Tibial artery (tissue), 4 donors: Measurements from ENCODE around the gene SATB2.
A peak's percentile ranks its signal among the peaks of the same experiment; 100 is the strongest.

Source experiments
- DNase-seq, 2 donors: peaks; one replicate each; pipeline ENCODE4 v3.0.0-alpha.2; 2019
- H3K27ac ChIP-seq, 2 donors: fragments of 200-600 bp; sonication (generic) in 1 of 2; 1 replicate in 1 of 2; 2 replicates in 1 of 2; pipeline ENCODE4 v1.5.1; 2018 to 2019; ENCODE audit warnings: mild to moderate bottlenecking in 1 of 2
- H3K27me3 ChIP-seq, 2 donors: fragments of 200-600 bp; sonication (generic) in 1 of 2; one replicate each; pipeline versions ENCODE4 v1.5.1 to v1.6.0; 2016 to 2019
- H3K36me3 ChIP-seq, 3 donors: fragments of 200-600 bp; sonication (generic) in 2 of 3; one replicate each; pipeline ENCODE4 v1.5.1; 2016 to 2019; ENCODE audit warnings: mild to moderate bottlenecking in 2 of 3
- H3K4me1 ChIP-seq, 4 donors: fragments of 200-600 bp; sonication (generic) in 2 of 4; 1 replicate in 3 of 4; 2 replicates in 1 of 4; pipeline ENCODE4 v1.5.1; 2016 to 2019
- H3K4me3 ChIP-seq, 2 donors: fragments of 200-600 bp; sonication (generic) in 1 of 2; 1 replicate in 1 of 2; 2 replicates in 1 of 2; pipeline ENCODE4 v1.5.1; 2018 to 2019; ENCODE audit warnings: mild to moderate bottlenecking in 2 of 2
- H3K9me3 ChIP-seq, 3 donors: fragments of 200-600 bp; sonication (generic) in 1 of 3; one replicate each; pipeline ENCODE4 v1.5.1; 2016 to 2019
- intact Hi-C: fragments of 100-400 bp; cut with DNase I; formaldehyde crosslinking; loops from one replicate; pipeline ENCODE4 v1.15.0; 2023; ENCODE audit warnings: low total_unique reads
- TF ChIP-seq, protein P1 (sequence below), 2 experiments: fragments of 200-600 bp in 1 of 2; fragments of 450-650 bp in 1 of 2; IDR thresholded peaks; one replicate each; pipeline ENCODE4 v1.5.1; 2017 to 2019; ENCODE audit warnings: antibody characterized with exemption in 2 of 2, mild to moderate bottlenecking in 1 of 2, moderate library complexity in 1 of 2

SATB2 gene

DNA sequence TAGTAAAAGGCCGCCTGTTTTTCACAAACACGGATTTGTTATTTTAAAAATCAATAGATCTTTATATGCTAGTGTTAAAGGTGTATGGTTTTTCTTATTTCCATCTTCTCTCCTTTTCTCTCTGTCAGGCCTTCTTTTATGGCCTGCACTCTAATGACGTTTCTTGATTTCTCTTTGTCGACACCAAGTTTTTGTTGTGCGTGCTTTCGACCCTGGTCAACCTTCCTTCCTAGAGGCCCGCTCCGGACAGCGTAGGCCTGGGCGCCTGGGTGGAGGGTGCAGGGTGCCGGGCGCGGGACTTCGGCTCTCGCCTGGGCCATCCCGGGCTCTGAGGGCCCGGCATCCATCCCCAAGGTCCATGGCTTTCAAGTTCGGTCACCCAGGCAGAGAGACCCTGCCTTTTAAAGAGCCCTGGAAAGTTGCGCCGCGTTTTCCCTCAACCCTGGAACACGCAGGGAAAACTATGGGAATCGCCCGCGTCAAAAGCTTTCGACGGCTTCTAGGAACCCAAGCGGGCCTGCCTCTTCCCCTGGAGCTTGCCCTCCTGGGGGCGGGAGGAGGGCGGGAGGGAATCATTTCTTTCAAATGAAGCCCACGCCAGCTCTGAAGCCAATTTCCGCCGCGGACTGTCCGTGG, 4.1 kb upstream of the SATB2 start:
- no peaks in the 10 kb centered on the region for H3K36me3 ChIP-seq
- peaks cover 0 to 3% (median 0%) of the 10 kb centered on the region in 3 donors for H3K9me3 ChIP-seq
- peaks cover 10 to 72% of the 10 kb centered on the region in 2 donors for H3K27me3 ChIP-seq
- no peak for DNase-seq
- intact Hi-C loops, result no loop called here
- peaks cover 0 to 49% (median 45%) of the 10 kb centered on the region in 4 donors for H3K4me1 ChIP-seq
- no peak overlapping the region for H3K4me3 ChIP-seq
- no peak overlapping the region for H3K27ac ChIP-seq
- TF ChIP-seq, protein P1, sequence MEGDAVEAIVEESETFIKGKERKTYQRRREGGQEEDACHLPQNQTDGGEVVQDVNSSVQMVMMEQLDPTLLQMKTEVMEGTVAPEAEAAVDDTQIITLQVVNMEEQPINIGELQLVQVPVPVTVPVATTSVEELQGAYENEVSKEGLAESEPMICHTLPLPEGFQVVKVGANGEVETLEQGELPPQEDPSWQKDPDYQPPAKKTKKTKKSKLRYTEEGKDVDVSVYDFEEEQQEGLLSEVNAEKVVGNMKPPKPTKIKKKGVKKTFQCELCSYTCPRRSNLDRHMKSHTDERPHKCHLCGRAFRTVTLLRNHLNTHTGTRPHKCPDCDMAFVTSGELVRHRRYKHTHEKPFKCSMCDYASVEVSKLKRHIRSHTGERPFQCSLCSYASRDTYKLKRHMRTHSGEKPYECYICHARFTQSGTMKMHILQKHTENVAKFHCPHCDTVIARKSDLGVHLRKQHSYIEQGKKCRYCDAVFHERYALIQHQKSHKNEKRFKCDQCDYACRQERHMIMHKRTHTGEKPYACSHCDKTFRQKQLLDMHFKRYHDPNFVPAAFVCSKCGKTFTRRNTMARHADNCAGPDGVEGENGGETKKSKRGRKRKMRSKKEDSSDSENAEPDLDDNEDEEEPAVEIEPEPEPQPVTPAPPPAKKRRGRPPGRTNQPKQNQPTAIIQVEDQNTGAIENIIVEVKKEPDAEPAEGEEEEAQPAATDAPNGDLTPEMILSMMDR (IDR thresholded peaks at IDR 0.05), result no peak

DNA sequence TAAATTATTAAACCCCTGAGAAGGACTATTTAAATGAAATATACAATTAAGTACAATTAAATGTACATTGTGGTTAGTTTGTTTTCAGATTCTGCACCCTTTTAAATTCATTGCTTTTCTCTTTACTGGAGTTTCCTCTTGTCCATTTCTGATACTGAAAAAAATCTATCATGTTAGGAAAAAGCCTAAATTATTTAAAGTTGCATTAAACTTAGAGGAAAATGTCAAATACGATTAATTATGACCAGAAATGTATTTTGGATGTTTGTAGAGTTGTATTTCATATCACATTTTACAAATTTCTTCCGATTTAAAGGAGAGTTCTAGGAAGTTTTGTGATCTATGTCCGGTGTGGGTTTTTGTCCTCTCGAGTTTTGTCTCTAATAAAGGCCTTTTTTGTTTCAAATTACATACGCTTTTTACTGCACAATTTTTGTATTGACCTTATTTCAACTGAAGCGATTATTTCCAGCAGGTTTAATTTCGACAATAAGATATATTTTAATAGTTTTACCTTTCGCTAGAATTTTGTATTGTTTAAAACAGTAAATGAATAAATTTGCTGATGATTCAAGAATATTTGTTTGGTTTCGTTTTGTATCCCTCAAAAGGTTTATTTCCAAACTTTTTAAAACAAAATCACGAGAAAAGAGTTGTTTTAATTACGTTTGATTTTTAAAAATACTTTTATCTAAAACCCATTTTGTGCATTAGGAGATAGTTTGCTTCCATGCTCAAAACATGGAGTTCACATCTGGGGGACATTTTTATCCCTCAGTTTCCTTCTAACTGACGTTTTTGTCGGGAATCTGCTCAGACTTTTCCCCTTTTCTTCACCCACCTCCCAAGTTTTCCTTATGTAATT, 3.3 kb upstream of the SATB2 start:
- no peak for DNase-seq
- H3K27me3 ChIP-seq, result peaks cover 10 to 72% of the 10 kb centered on the region in 2 donors
- no peak overlapping the region for H3K4me3 ChIP-seq
- no peak overlapping the region for H3K27ac ChIP-seq
- H3K9me3 ChIP-seq, result peaks cover 0 to 3% (median 0%) of the 10 kb centered on the region in 3 donors
- peaks cover 0 to 56% (median 52%) of the 10 kb centered on the region in 4 donors for H3K4me1 ChIP-seq
- intact Hi-C loops, result no loop called here
- TF ChIP-seq, protein P1 (IDR thresholded peaks at IDR 0.05), result no peak
- H3K36me3 ChIP-seq, result no peaks in the 10 kb centered on the region

DNA sequence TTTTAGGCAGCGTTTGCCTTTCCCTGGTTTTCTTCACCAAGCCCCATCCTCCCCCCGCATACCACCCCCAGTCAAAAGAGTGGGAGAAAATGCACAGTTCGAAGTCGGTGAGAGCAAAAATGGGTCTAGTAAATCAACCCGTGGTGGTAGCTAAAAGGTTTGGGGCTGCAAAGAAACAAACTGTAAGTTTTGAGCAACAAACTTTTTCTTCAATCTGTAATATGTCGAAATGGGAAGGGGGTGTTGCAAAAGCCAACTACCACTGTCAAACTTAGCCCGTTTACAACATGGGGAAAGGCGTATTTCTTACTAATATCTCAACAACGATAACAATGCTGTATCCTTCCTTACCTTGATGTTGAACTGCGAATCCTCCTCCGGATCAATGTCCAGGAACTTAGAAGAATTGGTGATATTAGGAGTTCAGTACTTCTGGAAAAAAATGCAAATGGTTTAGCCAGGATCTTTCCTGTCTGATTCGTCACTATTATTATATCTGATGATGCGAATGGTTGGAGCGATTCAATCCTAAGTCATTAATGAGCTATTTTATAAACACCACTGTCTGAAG, 2.4 kb upstream of the SATB2 start:
- H3K27ac ChIP-seq, result peak overlapping the region; percentile 79 to 86
- H3K4me3 ChIP-seq, result peak overlapping the region; percentile 83 to 90
- peaks cover 0 to 65% (median 59%) of the 10 kb centered on the region in 4 donors for H3K4me1 ChIP-seq
- intact Hi-C loops, result no loop called here
- DNase-seq, result no peak
- H3K36me3 ChIP-seq, result no peaks in the 10 kb centered on the region
- H3K9me3 ChIP-seq, result peaks cover 0 to 3% (median 0%) of the 10 kb centered on the region in 3 donors
- TF ChIP-seq, protein P1 (IDR thresholded peaks at IDR 0.05), result no peak
- peaks cover 10 to 72% of the 10 kb centered on the region in 2 donors for H3K27me3 ChIP-seq

DNA sequence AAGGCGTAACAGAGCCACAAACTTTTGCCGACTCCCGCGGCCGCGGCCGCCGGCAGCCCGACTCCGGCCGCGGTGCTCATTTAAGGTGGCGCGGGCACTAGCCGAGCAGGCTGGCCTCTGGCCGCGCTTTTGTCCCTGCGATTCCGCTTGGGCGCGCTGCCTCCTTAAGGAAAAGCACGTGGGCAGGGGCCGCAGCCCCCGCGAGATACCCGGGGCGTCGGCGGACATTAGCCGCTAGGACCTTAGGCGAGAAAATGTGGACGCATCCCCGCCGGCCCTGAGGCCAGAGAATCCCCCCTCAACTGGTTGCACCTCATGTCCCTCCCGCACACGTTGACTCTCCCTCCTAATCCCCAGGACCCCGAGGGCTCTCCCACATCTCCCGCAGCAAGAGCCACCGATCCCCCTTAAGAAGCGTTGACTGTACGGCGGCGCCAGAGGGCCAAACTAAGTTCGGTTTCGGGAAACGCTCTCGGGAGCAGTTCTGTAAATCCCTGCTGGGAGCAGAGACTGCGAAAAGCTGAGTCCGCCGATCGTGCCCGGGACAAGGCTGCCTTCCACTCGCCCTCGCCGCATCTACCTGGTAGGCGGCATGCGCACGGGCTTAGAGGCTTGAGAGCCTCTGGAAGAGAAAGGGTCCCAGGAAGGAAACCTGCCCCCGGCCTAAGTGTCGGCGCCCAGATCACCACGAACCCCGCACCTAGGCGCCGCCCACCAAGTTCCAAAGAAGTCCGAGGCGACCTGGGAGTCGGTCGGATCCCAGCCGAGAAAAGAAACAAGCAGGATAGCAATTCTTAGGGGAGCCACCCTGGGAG, 1.8 kb upstream of the SATB2 start:
- Histone ChIP-seq H3K27me3 (peaks cover 3 to 71% of the 10 kb centered on the region in 2 donors), H3K9me3 (peaks cover 0 to 3% (median 0%) of the 10 kb centered on the region in 3 donors), H3K36me3 (no peaks in the 10 kb centered on the region), H3K4me1 (peaks cover 0 to 62% (median 55%) of the 10 kb centered on the region in 4 donors), H3K4me3 (peak overlapping the region; percentile 83 to 90), H3K27ac (peak overlapping the region; percentile 79 to 86)
- DNase-seq, result peak; percentile 82 to 95
- TF ChIP-seq, protein P1 (IDR thresholded peaks at IDR 0.05), result peak in 1 of 2 experiments; percentile 24
- intact Hi-C loops, result no loop called here

DNA sequence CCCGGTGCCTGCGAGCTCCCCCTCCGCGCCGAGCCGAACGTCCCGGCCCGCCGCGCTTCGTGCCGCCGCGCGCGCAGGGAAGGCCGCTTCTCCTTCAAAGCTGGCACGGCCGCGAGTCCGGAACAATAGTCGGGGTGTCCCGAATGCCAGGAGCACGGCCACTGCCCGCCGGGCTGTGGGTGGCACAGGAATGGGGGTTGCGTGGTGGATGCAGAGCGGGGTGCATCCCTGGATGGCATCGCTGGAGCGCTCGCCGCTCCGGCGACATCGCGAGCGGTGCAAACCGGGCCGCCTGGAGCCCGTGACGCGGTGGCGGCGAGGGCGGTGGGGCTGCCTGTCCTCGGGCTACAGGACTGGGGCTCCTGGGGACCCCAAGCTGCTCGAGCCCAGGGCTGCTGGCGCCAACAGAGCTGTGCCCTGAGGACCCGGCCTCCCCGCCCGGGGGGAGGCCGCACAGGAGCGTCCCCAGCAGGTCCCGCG, 1.1 kb upstream of the SATB2 start:
- peaks cover 0 to 3% (median 0%) of the 10 kb centered on the region in 3 donors for H3K9me3 ChIP-seq
- no peak for DNase-seq
- peak overlapping the region; percentile 83 to 90 for H3K4me3 ChIP-seq
- H3K27me3 ChIP-seq, result peaks cover 2 to 71% of the 10 kb centered on the region in 2 donors
- peaks cover 0 to 55% (median 49%) of the 10 kb centered on the region in 4 donors for H3K4me1 ChIP-seq
- H3K27ac ChIP-seq, result peak overlapping the region; percentile 79 to 86
- no peaks in the 10 kb centered on the region for H3K36me3 ChIP-seq
- TF ChIP-seq, protein P1 (IDR thresholded peaks at IDR 0.05), result no peak
- intact Hi-C loops, result no loop called here
